SK-N-DZ (cell line): ENCODE measurements around the gene CLDN22.

ENCODE experiments used
- DNase-seq: peaks from one replicate; pipeline ENCODE4 v3.0.0-alpha.2; 2015; ENCODE audit warnings: low spot score

CLDN22 gene

DNA sequence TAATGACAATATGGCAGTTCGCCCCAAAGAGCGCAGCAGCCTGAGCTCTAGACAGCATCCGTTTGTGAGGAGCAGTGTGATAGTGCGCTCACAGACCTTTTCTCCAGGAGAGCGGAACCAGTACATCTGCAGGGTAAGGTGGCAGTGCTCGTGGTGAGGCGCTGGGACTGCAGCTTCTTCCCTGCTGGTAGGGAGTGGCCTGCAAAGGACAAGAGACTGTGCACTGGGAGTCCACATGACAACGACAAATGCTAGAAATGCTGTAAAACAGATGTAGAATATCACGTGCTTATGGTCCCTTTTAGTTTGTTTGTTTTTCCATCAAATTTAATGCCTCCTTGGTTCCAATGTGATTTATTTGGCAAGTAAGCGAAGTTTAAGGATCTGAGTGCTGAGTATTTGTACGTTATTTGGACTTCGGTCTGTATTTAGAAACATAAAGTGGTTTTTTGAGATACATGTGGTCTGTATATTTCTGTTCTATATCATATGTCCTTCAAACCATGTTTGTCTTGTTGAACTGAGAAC, 35.8 kb downstream of the CLDN22 start:
- DNase-seq, result no peak

DNA sequence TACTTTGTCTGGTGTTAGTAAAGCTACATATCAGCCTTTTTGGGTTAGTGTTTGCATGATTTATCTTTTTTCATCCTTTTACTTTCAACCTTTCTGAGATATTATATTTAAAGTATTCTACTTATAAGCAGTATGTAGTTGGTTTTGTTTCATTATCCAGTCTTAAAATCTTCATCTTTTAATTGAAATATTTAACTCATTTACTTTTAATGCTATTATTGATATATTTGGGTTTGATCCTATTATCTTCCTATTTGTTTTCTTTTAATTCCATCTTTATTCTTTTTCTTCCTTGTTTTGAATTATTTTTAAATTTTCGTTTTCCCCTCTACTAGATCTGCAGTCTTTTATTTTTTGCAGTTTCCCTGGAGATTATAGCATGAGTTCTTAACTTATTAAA, 44.0 kb downstream of the CLDN22 start:
- no peak for DNase-seq

- DNase-seq, result no peak
These were observed 47.7 kb downstream of the CLDN22 start for GRCh38 chr4:183272384-183272783.

DNA sequence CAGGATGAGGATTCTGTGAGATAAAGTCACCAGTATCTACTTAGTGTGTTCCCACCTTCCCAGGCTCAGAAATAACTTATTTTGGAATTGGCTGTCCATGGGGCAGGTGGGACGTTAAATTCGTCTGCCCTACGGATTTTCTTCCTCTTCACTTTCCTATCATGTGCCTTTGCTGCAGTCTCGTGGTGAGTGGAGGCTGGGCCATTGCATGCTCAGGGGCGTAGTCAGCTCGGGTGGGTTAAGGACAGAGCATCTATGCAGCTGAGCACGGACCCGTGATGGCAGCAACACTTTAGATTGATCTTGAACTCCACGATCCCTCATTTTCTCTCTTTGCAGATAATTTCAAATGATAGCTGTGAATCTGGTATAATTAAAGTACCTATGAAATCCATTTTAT, 51.5 kb downstream of the CLDN22 start:
- DNase-seq, result no peak
